GM12801 (cell line): Measurements from ENCODE around the gene CLASP2.

Source experiments
- TF ChIP-seq, protein P1 (sequence below): IDR thresholded peaks from one replicate; pipeline ENCODE4 v1.5.1; 2011; ENCODE audit warnings: control low read depth; ENCODE audit not compliant: insufficient read length; ENCODE audit errors: extremely low read depth

Gene CLASP2

DNA sequence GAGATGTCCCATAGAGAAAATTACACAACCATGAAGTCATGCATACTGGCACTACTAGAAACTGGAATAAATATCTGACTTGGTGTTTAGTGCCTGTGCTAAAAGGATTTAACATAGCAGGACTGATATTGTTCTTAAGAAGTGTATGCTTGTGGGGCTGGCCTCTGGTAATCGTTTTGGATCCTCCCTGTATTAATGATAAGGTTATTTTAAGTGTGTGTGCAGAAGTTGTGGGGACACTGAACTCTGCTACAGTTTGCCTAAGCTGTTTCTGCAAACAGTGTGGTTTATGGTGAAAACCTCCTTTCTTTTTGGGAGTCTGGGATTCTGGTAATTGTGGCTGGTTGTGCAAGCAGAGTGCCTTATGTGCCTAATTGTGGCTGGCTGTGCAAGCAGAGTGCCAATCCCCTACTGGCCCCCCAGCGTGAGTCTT, 120.8 kb downstream of the CLASP2 start:
- TF ChIP-seq, protein P1, sequence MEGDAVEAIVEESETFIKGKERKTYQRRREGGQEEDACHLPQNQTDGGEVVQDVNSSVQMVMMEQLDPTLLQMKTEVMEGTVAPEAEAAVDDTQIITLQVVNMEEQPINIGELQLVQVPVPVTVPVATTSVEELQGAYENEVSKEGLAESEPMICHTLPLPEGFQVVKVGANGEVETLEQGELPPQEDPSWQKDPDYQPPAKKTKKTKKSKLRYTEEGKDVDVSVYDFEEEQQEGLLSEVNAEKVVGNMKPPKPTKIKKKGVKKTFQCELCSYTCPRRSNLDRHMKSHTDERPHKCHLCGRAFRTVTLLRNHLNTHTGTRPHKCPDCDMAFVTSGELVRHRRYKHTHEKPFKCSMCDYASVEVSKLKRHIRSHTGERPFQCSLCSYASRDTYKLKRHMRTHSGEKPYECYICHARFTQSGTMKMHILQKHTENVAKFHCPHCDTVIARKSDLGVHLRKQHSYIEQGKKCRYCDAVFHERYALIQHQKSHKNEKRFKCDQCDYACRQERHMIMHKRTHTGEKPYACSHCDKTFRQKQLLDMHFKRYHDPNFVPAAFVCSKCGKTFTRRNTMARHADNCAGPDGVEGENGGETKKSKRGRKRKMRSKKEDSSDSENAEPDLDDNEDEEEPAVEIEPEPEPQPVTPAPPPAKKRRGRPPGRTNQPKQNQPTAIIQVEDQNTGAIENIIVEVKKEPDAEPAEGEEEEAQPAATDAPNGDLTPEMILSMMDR, result no peak

DNA sequence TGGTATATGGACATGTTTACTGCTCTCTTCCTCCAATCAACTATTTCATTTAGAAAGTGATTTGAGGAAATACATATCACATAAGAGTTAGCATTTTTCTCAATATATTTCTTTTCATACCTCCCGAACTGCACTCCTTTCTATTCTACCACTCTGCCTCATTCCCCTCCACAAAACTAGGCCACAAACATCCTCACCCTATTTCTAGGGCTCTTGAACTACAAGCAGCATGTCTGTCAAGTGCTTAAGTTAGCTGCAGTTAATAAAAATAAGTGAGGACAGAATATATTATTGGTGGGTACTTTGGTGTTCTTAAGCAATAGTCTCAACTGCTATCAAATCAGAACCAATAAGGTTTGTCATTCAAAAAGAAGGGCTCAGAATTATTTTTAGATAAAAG, 125.1 kb downstream of the CLASP2 start:
- TF ChIP-seq, protein P1, result no peak

DNA sequence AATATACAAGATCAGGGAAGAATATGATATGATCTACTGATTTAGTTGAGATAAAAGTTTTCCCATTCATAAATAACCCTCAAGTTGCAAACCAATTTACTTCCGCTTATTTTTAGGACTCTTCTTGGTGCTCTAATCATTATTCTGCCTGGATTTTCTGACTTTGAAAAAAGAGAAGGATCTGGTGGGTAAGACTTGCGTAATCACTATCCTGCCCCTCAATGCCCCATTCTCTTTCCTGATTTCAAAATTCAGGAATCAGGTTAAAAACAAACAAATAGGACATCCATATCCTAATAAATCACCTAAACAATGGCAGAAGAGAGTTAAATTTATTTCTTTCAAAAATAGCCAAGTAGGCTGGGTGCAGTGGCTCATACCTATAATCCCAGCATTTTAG, 127.5 kb downstream of the CLASP2 start:
- TF ChIP-seq, protein P1, result no peak

DNA sequence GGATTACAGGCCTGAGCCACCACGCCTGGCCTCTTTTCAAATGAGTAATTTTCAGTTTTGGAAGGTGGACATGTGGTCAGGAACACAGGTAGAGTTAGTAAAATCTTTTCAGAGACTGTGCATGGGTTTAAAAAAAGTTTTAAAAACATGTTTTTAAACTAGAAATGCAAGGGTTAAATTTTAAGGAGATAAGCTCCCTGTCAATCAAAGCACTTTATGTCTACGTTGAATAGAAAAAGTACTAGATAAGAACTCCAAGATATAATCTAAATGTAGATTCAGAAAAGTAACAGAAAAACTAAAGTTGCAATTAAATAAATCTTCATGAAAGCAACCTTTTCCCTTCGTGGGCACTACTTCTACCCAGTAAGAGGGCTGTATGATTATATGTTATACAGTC, 131.7 kb downstream of the CLASP2 start:
- TF ChIP-seq, protein P1, result no peak

DNA sequence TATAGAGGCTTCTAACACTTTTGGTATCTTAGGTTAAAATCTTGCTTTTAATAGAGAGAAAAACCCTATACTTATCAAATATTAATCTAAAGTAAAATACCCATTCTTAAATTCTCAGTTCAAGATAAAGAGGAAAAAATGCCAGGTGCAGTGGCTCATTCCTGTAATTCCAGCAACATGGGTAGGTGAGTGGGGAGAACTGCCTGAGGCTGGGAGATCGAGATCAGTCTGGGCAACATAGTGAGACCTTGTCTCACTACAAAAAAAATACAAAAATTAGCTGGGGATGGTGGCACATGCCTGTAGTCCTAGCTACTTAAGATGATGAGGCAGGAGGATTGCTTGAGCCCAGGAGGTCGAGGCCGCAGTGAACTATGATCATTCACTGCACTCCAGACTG, 135.8 kb downstream of the CLASP2 start:
- TF ChIP-seq, protein P1, result no peak

DNA sequence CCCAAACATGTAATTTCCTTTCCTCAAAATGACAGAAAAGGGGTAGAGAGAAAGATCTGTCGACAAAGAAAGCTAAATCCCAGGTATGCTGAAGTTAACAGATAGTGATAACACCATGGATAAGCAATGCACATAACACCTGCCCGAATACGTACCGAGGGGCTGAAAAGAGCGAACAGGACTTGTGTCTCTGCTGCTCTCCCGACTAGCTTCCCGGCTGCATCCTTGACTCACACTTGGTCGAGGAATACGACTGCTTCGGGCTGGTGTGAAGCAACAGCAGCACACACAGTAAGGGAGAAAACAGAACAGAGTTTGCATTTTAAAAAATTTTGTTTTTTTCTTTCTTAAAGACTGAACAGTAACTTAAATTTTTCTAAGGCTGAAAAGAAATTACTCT, 136.4 kb downstream of the CLASP2 start:
- TF ChIP-seq, protein P1, result no peak

DNA sequence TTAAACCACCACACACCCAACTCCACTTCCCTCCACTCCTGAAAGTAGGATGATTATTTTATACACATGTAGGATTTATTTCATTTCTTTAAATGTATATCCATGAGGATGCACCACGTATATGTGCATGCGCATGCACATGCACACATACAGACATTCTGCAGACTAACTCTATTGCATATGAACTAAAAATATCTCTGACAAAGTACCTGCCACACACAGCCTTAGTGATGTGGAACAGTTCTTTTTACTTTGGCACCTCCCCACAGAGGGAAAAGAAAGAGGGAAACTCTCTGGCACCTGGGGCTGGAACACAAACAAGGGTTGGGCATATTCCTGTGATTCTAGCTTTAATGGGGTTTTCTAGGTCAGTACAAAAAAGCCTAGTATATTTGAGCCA, 138.2 kb downstream of the CLASP2 start:
- TF ChIP-seq, protein P1, result no peak

DNA sequence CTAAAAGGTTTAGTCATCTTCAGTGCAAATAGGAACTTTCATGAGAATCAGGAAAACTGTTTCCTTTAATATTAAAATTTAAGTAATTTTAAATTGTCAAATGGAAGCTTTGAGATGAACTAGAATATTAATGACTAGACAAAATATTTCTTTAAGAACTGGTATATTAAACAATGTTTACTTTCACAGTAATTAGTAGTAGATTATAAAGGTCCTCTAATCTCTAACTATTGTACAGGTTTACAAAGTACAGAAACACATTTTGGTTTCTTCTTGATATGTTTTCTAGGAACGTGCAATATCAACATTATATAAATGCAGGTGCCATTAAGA, 138.9 kb downstream of the CLASP2 start:
- TF ChIP-seq, protein P1, result no peak
